K562 (cell line): Measurements from ENCODE around the gene CNTFR. TPM values are rescaled to one million over a fixed set of nuclear protein-coding genes. Genes with fewer than 3 reads are reported as not detected.
A peak's percentile ranks its signal among the peaks of the same experiment; 100 is the strongest.

Experiments used
- ATAC-seq: fragments of 200-7000 bp; cut with Tn5 transposase; 3 replicates; pipeline ENCODE4 v1.9.1; 2020; ENCODE audit warnings: moderate library complexity
- BruUV-seq: library from RNA; stranded (reverse); fragments of 400-500 nt; replicated peaks from 2 replicates; lab custom pipeline; 2021; lab: Mats Ljungman, UMichigan
- CTCF ChIA-PET: fragments of 300-600 bp; formaldehyde crosslinking; extraction: SDS; loops from one replicate; lab custom pipeline; 2021; ENCODE audit warnings: low intra/inter-chr PET ratio; lab: Yijun Ruan, JAX
- POLR2A ChIA-PET: fragments of 300-600, 350-650 bp; sonication (Branson Sonifier 250); formaldehyde crosslinking; extraction: SDS; loops from one replicate; lab custom pipeline; 2021; ENCODE audit warnings: antibody characterized with exemption, inconsistent platforms; lab: Yijun Ruan, JAX
- DNase-seq, 4 experiments: peaks; one replicate each; pipeline versions ENCODE4 v3.0.0 to v3.0.0-alpha.2; 2011 to 2018; ENCODE audit warnings: low spot score in 3 of 4, mixed read lengths in 3 of 4; ENCODE audit errors: extremely low read depth in 1 of 4
- FAIRE-seq: peaks from 2 replicates; lab custom pipeline; 2011; peaks lifted over from hg19 to GRCh38; lab: Jason Lieb, UNC
- H2AFZ ChIP-seq: 2 replicates; pipeline ENCODE4 v1.6.0; 2011; ENCODE audit warnings: low read depth, low read length, control low read depth, inconsistent platforms
- H3K27ac ChIP-seq: fragments of 200-600 bp; 3 replicates; pipeline ENCODE4 v1.8.0; 2011; ENCODE audit warnings: low read depth, mild to moderate bottlenecking, control low read depth, inconsistent platforms, low read length, moderate library complexity, mixed read lengths; ENCODE audit errors: extremely low read depth
- H3K27me3 ChIP-seq, 2 experiments: fragments of 300-600 bp in 1 of 2; 2 replicates in 1 of 2; 3 replicates in 1 of 2; pipeline versions ENCODE4 v1.6.0 to v1.8.0; 2011; ENCODE audit warnings: inconsistent platforms in 2 of 2, low read length in 2 of 2, mild to moderate bottlenecking in 1 of 2, mixed read lengths in 1 of 2, moderate library complexity in 1 of 2; ENCODE audit not compliant: control insufficient read depth in 2 of 2, insufficient read depth in 2 of 2
- H3K36me3 ChIP-seq: fragments of 300-600 bp; 3 replicates; pipeline ENCODE4 v1.8.0; 2011; ENCODE audit warnings: mild to moderate bottlenecking, low read length, inconsistent platforms; ENCODE audit not compliant: control insufficient read depth, insufficient read depth
- H3K4me1 ChIP-seq, 2 experiments: fragments of 200-600 bp in 1 of 2; replicated peaks in 1 of 2; 2 replicates in 1 of 2; 3 replicates in 1 of 2; pipeline versions ENCODE4 v1.5.1 to v1.8.0; 2011; ENCODE audit warnings: inconsistent platforms in 2 of 2, low read length in 2 of 2, mild to moderate bottlenecking in 1 of 2, mixed read lengths in 1 of 2, moderate library complexity in 1 of 2; ENCODE audit not compliant: control insufficient read depth in 2 of 2, insufficient read depth in 2 of 2
- H3K4me2 ChIP-seq: 2 replicates; pipeline ENCODE4 v1.6.1; 2011; ENCODE audit warnings: low read length, control low read depth, inconsistent platforms, mixed read lengths; ENCODE audit not compliant: insufficient read depth
- H3K4me3 ChIP-seq: fragments of 200-600 bp; sonication (generic), shearing (Covaris generic); 2 replicates; pipeline ENCODE4 v1.5.1; 2016; ENCODE audit warnings: control low read depth, inconsistent platforms
- H3K79me2 ChIP-seq: fragments of 200-600 bp; 3 replicates; pipeline ENCODE4 v1.8.0; 2011; ENCODE audit warnings: low read length, inconsistent platforms; ENCODE audit not compliant: control insufficient read depth, insufficient read depth
- H3K9ac ChIP-seq, 2 experiments: 2 replicates each; pipeline versions ENCODE4 v1.6.0 to v1.6.1; 2011; ENCODE audit warnings: low read depth in 2 of 2, low read length in 2 of 2, control low read depth in 1 of 2, inconsistent platforms in 1 of 2, mild to moderate bottlenecking in 1 of 2, mixed read lengths in 1 of 2; ENCODE audit not compliant: insufficient read depth in 1 of 2
- H3K9me1 ChIP-seq: one replicate; pipeline ENCODE4 v1.6.0; 2011; ENCODE audit warnings: inconsistent platforms, mild to moderate bottlenecking, low read length, moderate library complexity; ENCODE audit not compliant: control insufficient read depth, insufficient read depth
- H3K9me3 ChIP-seq: replicated peaks from 2 replicates; pipeline ENCODE4 v1.5.1; 2011; ENCODE audit warnings: low read depth, low read length, inconsistent platforms; ENCODE audit not compliant: control insufficient read depth, insufficient read depth
- H4K20me1 ChIP-seq: replicated peaks from 2 replicates; pipeline ENCODE4 v1.6.1; 2011; ENCODE audit warnings: low read length, inconsistent platforms, mixed read lengths; ENCODE audit not compliant: control insufficient read depth, insufficient read depth
- ATF6 ChIP-seq: sonication (generic); formaldehyde crosslinking; IDR thresholded peaks from 2 replicates; pipeline ENCODE4 v1.4.0; 2020; ENCODE audit warnings: mild to moderate bottlenecking, missing genetic modification reagents
- DNMT1 ChIP-seq: fragments of 450-650 bp; IDR thresholded peaks from 2 replicates; pipeline ENCODE4 v1.6.1; 2016; ENCODE audit warnings: antibody characterized with exemption, mild to moderate bottlenecking
- HLTF ChIP-seq: fragments of 450-650 bp; IDR thresholded peaks from 2 replicates; pipeline ENCODE4 v1.6.1; 2016
- MCM3 ChIP-seq: fragments of 450-650 bp; IDR thresholded peaks from 2 replicates; pipeline ENCODE4 v1.6.1; 2016
- MEF2A ChIP-seq: IDR thresholded peaks from 2 replicates; pipeline ENCODE4 v1.6.1; 2011; ENCODE audit warnings: low read depth, mild to moderate bottlenecking, low read length, moderate library complexity; ENCODE audit not compliant: control insufficient read depth
- MIER1 ChIP-seq: fragments of 450-650 bp; IDR thresholded peaks from 2 replicates; pipeline ENCODE4 v1.6.1; 2016; ENCODE audit warnings: antibody characterized with exemption, mild to moderate bottlenecking, low read depth
- MTA3 ChIP-seq: fragments of 450-650 bp; formaldehyde crosslinking; IDR thresholded peaks from 2 replicates; pipeline ENCODE4 v1.6.1; 2017; ENCODE audit warnings: mild to moderate bottlenecking, borderline replicate concordance
- MYNN ChIP-seq, 2 experiments: sonication (generic); formaldehyde crosslinking in 1 of 2; IDR thresholded peaks; 2 replicates each; pipeline versions ENCODE4 v1.5.0 to v1.6.1; 2016 to 2020; ENCODE audit warnings: antibody characterized with exemption in 1 of 2, missing genetic modification reagents in 1 of 2
- U2AF1 ChIP-seq: fragments of 200-400 bp; formaldehyde crosslinking; optimal IDR thresholded peaks from 2 replicates; pipeline ENCODE3; 2017; ENCODE audit warnings: mild to moderate bottlenecking, low read depth, low read length, moderate library complexity
- WHSC1 ChIP-seq: IDR thresholded peaks from one replicate; pipeline ENCODE4 v1.6.1; 2012; ENCODE audit warnings: low read length, control low read depth, inconsistent platforms
- XRCC5 ChIP-seq: fragments of 200-400 bp; formaldehyde crosslinking; IDR thresholded peaks from 2 replicates; pipeline ENCODE4 v1.6.1; 2017; ENCODE audit warnings: low read depth, mild to moderate bottlenecking, low read length
- WGBS: fragments of 100-300 bp; shearing (Covaris generic); methylation state at CpG from one replicate; pipeline ENCODE4 v1.1.6; 2016; ENCODE audit warnings: low coverage, mixed read lengths; ENCODE audit not compliant: insufficient coverage; ENCODE audit errors: missing lambda C conversion rate; 5-methylcytosine and 5-hydroxymethylcytosine counted together
- in situ Hi-C: fragments of 300-500 bp; cut with MboI; formaldehyde crosslinking; loops from 4 replicates; pipeline ENCODE4 v1.15.0; 2018; ENCODE audit warnings: inconsistent platforms, mixed read lengths
- intact Hi-C: fragments of 100-400 bp; cut with micrococcal nuclease; formaldehyde crosslinking; loops from 2 replicates; pipeline ENCODE4 v1.14.2; 2022
- polyA plus RNA-seq, 8 experiments: library from polyadenylated mRNA; depleted of rRNA in 4 of 8; stranded (reverse) in 5 of 8; unstranded in 3 of 8; fragments of >200 nt; fragmentation: Nextera tagmentation in 2 of 8; fragmentation: Illumina TruSeq in 1 of 8; extraction: Ambion mirVana in 2 of 8; extraction: Trizol in 1 of 8; gene quantifications; 2 replicates each; pipeline versions ENCODE4 v1.2.1 to v1.2.3, GENCODE V29; 2011 to 2014; ENCODE audit warnings: inconsistent platforms in 1 of 8, missing spikeins in 1 of 8
- total RNA-seq, 7 experiments: library from RNA; depleted of rRNA in 6 of 7; stranded (reverse); fragments of >200 nt in 6 of 7; fragmentation: Illumina TruSeq in 2 of 7; extraction: Trizol in 2 of 7; gene quantifications; 2 replicates each; pipeline versions ENCODE4 v1.2.1 to v1.2.3, GENCODE V29; 2011 to 2021; ENCODE audit warnings: low replicate concordance in 1 of 7
- TF ChIP-seq, protein P1 (sequence below), 2 experiments: IDR thresholded peaks; 2 replicates each; pipeline ENCODE4 v1.6.1; 2011; ENCODE audit warnings: borderline replicate concordance in 1 of 2, control low read depth in 1 of 2, low read depth in 1 of 2, low read length in 1 of 2, mild to moderate bottlenecking in 1 of 2, mixed read lengths in 1 of 2, moderate library complexity in 1 of 2; ENCODE audit not compliant: insufficient read depth in 1 of 2, insufficient read length in 1 of 2, poor library complexity in 1 of 2, severe bottlenecking in 1 of 2; ENCODE audit errors: extremely low read depth in 1 of 2

CNTFR gene
- total and polyA plus RNA-seq, 9 of the 15 experiments (the other 6 are each of a cell fraction or from before 2014, with no cell fraction given), result not detected

DNA sequence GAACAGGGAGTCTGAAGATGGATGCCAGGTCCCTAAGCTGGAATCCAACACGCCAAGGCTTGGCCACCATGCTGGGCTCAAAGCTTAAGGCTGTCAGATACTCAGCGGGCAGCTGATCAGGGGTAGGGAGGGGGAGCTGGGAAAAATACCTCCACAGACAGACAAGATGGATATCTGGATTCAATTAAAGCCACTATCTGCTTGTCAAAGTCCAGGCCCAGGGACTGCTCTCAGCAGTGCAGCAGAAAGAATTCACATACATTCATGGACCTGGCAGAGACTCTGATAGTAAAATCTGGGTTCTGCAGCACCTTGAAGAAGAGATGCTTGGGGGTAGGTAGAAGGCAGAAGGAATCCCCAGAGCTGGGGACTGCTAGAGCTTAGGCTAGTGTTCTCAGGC, 25.6 kb upstream of the CNTFR start:
- BruUV-seq, result no TSS peak
- in situ Hi-C loops, result no loop called here

DNA sequence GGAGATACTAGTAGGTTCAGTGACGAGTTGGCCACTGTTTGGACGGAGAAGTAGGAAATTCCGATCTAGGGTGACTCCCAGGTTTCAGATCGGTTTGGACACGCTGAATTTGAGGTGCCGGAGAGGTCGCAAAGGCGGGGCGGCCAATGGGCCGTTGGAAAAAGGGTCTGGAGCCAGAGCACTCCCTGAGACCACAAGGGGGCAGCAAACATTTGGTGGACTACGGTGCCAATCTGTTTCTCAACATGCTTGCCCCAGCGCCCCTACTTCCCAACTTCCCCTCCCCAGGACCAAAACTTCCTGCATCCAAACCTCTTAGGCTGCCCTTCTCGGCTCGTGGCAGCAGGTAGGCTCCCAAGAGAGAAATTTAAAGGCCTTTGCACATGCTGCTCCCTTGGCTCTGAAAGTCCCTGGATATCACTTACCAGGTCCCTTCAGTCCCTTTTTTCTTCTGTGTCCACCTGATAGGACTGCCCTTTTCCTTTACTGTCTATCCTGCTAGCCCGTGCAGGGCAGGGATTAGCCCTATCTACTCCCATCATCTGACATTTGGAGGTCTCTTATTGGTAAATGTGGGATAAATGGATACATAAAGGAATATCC, 23.4 kb upstream of the CNTFR start:
- 2% methylated on average over 14 of the region's 15 CpGs for WGBS
- POLR2A ChIA-PET, result no interaction called here
- peak; percentile 81 for ATAC-seq
- TF ChIP-seq U2AF1 (no peak), HLTF (no peak), MEF2A (no peak), XRCC5 (peak; percentile 25; the same call in 1 of the 2 replicates), ATF6 (CRISPR knock-in tag) (0 out of 2 replicates have a peak, but pooled peaks have one; percentile 16), MTA3 (0 out of 2 replicates have a peak, but pooled peaks have one; percentile 21), MYNN (IDR thresholded peaks at IDR 0.05) (peak; percentile 24; the same call in 1 of the 2 replicates), MYNN (CRISPR knock-in tag; IDR thresholded peaks at IDR 0.05) (no peak), DNMT1 (no peak)
- TF ChIP-seq, protein P1, sequence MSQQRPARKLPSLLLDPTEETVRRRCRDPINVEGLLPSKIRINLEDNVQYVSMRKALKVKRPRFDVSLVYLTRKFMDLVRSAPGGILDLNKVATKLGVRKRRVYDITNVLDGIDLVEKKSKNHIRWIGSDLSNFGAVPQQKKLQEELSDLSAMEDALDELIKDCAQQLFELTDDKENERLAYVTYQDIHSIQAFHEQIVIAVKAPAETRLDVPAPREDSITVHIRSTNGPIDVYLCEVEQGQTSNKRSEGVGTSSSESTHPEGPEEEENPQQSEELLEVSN (IDR thresholded peaks at IDR 0.05; ENCODE audit: borderline replicate concordance in 1 of 2, extremely low read depth in 1 of 2, insufficient read depth in 1 of 2, insufficient read length in 1 of 2, low read depth in 1 of 2, low read length in 1 of 2, poor library complexity in 1 of 2, severe bottlenecking in 1 of 2), result peak in 1 of 2 experiments; percentile 14

More for the DNA sequence above, 25.6 kb upstream of the CNTFR start:
- Histone ChIP-seq H4K20me1 (no peaks in the 10 kb centered on the region; the same call in 1 of the 2 replicates), H3K4me3 (no peak overlapping the region), H3K4me2 (no peak overlapping the region), H3K27ac (no peak overlapping the region), H3K9me1 (no peaks in the 10 kb centered on the region), H3K4me1 (peaks cover 10 to 20% of the 10 kb centered on the region in 2 experiments; a peak in 4 of 5 replicates), H3K36me3 (peaks cover 20% of the 10 kb centered on the region; the same call in 1 of the 3 replicates), H3K79me2 (peaks cover 15% of the 10 kb centered on the region), H3K9me3 (no peaks in the 10 kb centered on the region), H2AFZ (no peak overlapping the region), H3K27me3 (no peaks in the 10 kb centered on the region), H3K9ac (no peak overlapping the region)
- intact Hi-C loops, result loop anchor here (10.0 kb wide), 1 partner anchor 90 kb away; no protein-coding TSS in a partner anchor
- ATAC-seq (no peak), FAIRE-seq (no peak), DNase-seq (no peak)
- POLR2A ChIA-PET, result interaction anchor here (0.9 to 1.2 kb wide), 2 partner anchors 16 to 19 kb away, joined by 3 read pairs; no protein-coding TSS in a partner anchor
- CTCF ChIA-PET, result no interaction called here
- WGBS, result 29% methylated on average over 2 of the region's 2 CpGs
- TF ChIP-seq WHSC1 (no peak), MCM3 (no peak), MIER1 (no peak)

More for the DNA sequence above, 23.4 kb upstream of the CNTFR start:
- Histone ChIP-seq H3K9me3 (no peaks in the 10 kb centered on the region), H3K27ac (peak overlapping the region; percentile 59; the same call in 2 of the 3 replicates), H3K4me2 (peak overlapping the region; percentile 93), H3K9me1 (no peaks in the 10 kb centered on the region), H3K4me3 (peak overlapping the region; percentile 60), H3K36me3 (peaks cover 22% of the 10 kb centered on the region; the same call in 1 of the 3 replicates), H2AFZ (peak overlapping the region; percentile 92), H3K9ac (peak overlapping the region; percentile 89 to 92; a peak in 3 of 4 replicates), H4K20me1 (no peaks in the 10 kb centered on the region; the same call in 1 of the 2 replicates), H3K27me3 (no peaks in the 10 kb centered on the region), H3K79me2 (peaks cover 17% of the 10 kb centered on the region), H3K4me1 (peaks cover 7 to 19% of the 10 kb centered on the region in 2 experiments; a peak in 4 of 5 replicates)
- FAIRE-seq (peak; percentile 75), DNase-seq (peak; percentile 60 to 85 (median 68))
- CTCF ChIA-PET, result interaction anchor here (0.7 to 2.8 kb wide), 3 partner anchors 21 to 820 kb away, joined by 3 to 15 read pairs (median 7); no protein-coding TSS in a partner anchor
- in situ Hi-C loops, result no loop called here
- intact Hi-C loops, result loop anchor here (10.0 kb wide), 1 partner anchor 92 kb away; no protein-coding TSS in a partner anchor
- BruUV-seq, result TSS peak; percentile 67
